OCI-LY3 (cell line): Measurements from ENCODE around the gene RPUSD3.

Experiments used
- EZH2phosphoT487 ChIP-seq: fragments of 200-600 bp; shearing (Covaris generic); IDR thresholded peaks from 2 replicates; pipeline ENCODE4 v1.6.1; 2018; ENCODE audit warnings: antibody characterized with exemption, mixed run types, low read depth
- TF ChIP-seq, protein P1 (sequence below): fragments of 200-600, 300-600 bp; sonication (generic); IDR thresholded peaks from 2 replicates; pipeline ENCODE4 v1.5.1; 2014; ENCODE audit warnings: antibody characterized with exemption, low read length, low read depth

- TF ChIP-seq, protein P1, sequence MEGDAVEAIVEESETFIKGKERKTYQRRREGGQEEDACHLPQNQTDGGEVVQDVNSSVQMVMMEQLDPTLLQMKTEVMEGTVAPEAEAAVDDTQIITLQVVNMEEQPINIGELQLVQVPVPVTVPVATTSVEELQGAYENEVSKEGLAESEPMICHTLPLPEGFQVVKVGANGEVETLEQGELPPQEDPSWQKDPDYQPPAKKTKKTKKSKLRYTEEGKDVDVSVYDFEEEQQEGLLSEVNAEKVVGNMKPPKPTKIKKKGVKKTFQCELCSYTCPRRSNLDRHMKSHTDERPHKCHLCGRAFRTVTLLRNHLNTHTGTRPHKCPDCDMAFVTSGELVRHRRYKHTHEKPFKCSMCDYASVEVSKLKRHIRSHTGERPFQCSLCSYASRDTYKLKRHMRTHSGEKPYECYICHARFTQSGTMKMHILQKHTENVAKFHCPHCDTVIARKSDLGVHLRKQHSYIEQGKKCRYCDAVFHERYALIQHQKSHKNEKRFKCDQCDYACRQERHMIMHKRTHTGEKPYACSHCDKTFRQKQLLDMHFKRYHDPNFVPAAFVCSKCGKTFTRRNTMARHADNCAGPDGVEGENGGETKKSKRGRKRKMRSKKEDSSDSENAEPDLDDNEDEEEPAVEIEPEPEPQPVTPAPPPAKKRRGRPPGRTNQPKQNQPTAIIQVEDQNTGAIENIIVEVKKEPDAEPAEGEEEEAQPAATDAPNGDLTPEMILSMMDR = no peak
- TF ChIP-seq EZH2phosphoT487 = no peak
Observed at GRCh38 chr3:9864200-9864927, 20.6 kb upstream of the RPUSD3 start.
